Measurements from ENCODE around the gene SYT7. TPM values are rescaled to one million over a fixed set of nuclear protein-coding genes. Genes with fewer than 3 reads are reported as not detected.

SYT7 gene
- total and polyA plus RNA-seq, 4 donors: 2.1 to 114 (median 30.8) TPM

GRCh38 chr11:61497473-61497872 is 83.4 kb downstream of the SYT7 start:
- DNase-seq (ENCODE audit: low spot score): no peak
- no peak overlapping the region for H3K4me3 ChIP-seq (ENCODE audit: low read depth in 1 of 3, low read length in 3 of 3)
- H3K4me1 ChIP-seq (ENCODE audit: control insufficient read depth in 4 of 4, insufficient read depth in 4 of 4, low read length in 3 of 4): no peaks in the 10 kb centered on the region
- no peak overlapping the region for H3K9ac ChIP-seq (ENCODE audit: low read depth in 1 of 2, low read length in 2 of 2)
- H3K27ac ChIP-seq (ENCODE audit: low read depth in 1 of 2, low read length in 2 of 2): no peak overlapping the region
- H3K9me3 ChIP-seq (ENCODE audit: control insufficient read depth in 4 of 4, low read length in 3 of 4): no peaks in the 10 kb centered on the region
- no peaks in the 10 kb centered on the region for H3K36me3 ChIP-seq (ENCODE audit: control insufficient read depth in 4 of 4, insufficient read depth in 3 of 4, low read depth in 1 of 4, low read length in 3 of 4)
- no peaks in the 10 kb centered on the region for H3K27me3 ChIP-seq (ENCODE audit: control insufficient read depth in 4 of 4, insufficient read depth in 4 of 4, low read length in 3 of 4)
- 90% methylated on average over 2 of the region's 2 CpGs for WGBS
- TF ChIP-seq GABPA (IDR thresholded peaks at IDR 0.05 in 1 of 2, conservative IDR thresholded peaks at IDR 0.05 in 1 of 2) (no peak), ATF3 (IDR thresholded peaks at IDR 0.05) (no peak), CTCF (IDR thresholded peaks at IDR 0.05; ENCODE audit: low read depth, low read length, missing input control) (no peak), REST (IDR thresholded peaks at IDR 0.05) (no peak), ZBTB33 (IDR thresholded peaks at IDR 0.05) (no peak), HNF4A (conservative IDR thresholded peaks at IDR 0.05) (no peak), TAF1 (conservative IDR thresholded peaks at IDR 0.05) (no peak), NR2F2 (IDR thresholded peaks at IDR 0.05) (no peak), HNF4G (IDR thresholded peaks at IDR 0.05) (no peak), SP1 (IDR thresholded peaks at IDR 0.05) (no peak), MAX (IDR thresholded peaks at IDR 0.05) (no peak), JUND (IDR thresholded peaks at IDR 0.05) (no peak), RAD21 (IDR thresholded peaks at IDR 0.05) (no peak)

GRCh38 chr11:61496602-61497400 is 84.1 kb downstream of the SYT7 start:
- H3K27ac ChIP-seq (ENCODE audit: low read depth in 1 of 2, low read length in 2 of 2): no peak overlapping the region
- 96% methylated on average over 15 of the region's 15 CpGs for WGBS
- no peak overlapping the region for H3K4me3 ChIP-seq (ENCODE audit: low read depth in 1 of 3, low read length in 3 of 3)

More at GRCh38 chr11:61496602-61497400, 84.1 kb downstream of the SYT7 start:
- Histone ChIP-seq H3K27me3 (ENCODE audit: control insufficient read depth in 4 of 4, insufficient read depth in 4 of 4, low read length in 3 of 4) (no peaks in the 10 kb centered on the region), H3K4me1 (ENCODE audit: control insufficient read depth in 4 of 4, insufficient read depth in 4 of 4, low read length in 3 of 4) (peaks cover 0 to 2% (median 0%) of the 10 kb centered on the region in 4 donors), H3K9ac (ENCODE audit: low read depth in 1 of 2, low read length in 2 of 2) (no peak overlapping the region), H3K9me3 (ENCODE audit: control insufficient read depth in 4 of 4, low read length in 3 of 4) (no peaks in the 10 kb centered on the region), H3K36me3 (ENCODE audit: control insufficient read depth in 4 of 4, insufficient read depth in 3 of 4, low read depth in 1 of 4, low read length in 3 of 4) (no peaks in the 10 kb centered on the region)
- TF ChIP-seq MAX (IDR thresholded peaks at IDR 0.05): no peak
- no peak for TF ChIP-seq EGR1 (IDR thresholded peaks at IDR 0.05; ENCODE audit: low read depth in 2 of 2)
- no peak for TF ChIP-seq JUND (IDR thresholded peaks at IDR 0.05)
- TF ChIP-seq FOXA2 (IDR thresholded peaks at IDR 0.05): no peak
- TF ChIP-seq RXRA (IDR thresholded peaks at IDR 0.05): no peak
- no peak for TF ChIP-seq HNF4G (IDR thresholded peaks at IDR 0.05)
- TF ChIP-seq YY1 (IDR thresholded peaks at IDR 0.05): no peak
- no peak for TF ChIP-seq NR2F2 (IDR thresholded peaks at IDR 0.05)
- TF ChIP-seq ATF3 (IDR thresholded peaks at IDR 0.05): no peak
- no peak for DNase-seq (ENCODE audit: low spot score)

Measured in liver (tissue), 9 donors.